Skeletal muscle tissue (tissue), 4 donors: Measurements from ENCODE around the gene FUS. TPM values are rescaled to one million over a fixed set of nuclear protein-coding genes. Genes with fewer than 3 reads are reported as not detected.

Experiments used
- H3K27ac ChIP-seq: one replicate; pipeline ENCODE4 v1.7.0; 2013; ENCODE audit warnings: mild to moderate bottlenecking, low read depth, low read length, inconsistent platforms
- H3K27me3 ChIP-seq, 3 donors: one replicate each; pipeline ENCODE4 v1.7.0; 2013; ENCODE audit warnings: low read length in 3 of 3; ENCODE audit not compliant: control insufficient read depth in 3 of 3, insufficient read depth in 3 of 3
- H3K36me3 ChIP-seq, 3 donors: one replicate each; pipeline ENCODE4 v1.7.0; 2013; ENCODE audit warnings: low read length in 3 of 3; ENCODE audit not compliant: control insufficient read depth in 3 of 3, insufficient read depth in 3 of 3
- H3K4me1 ChIP-seq, 3 donors: one replicate each; pipeline ENCODE4 v1.7.0; 2013; ENCODE audit warnings: low read length in 3 of 3, mild to moderate bottlenecking in 3 of 3; ENCODE audit not compliant: control insufficient read depth in 3 of 3, insufficient read depth in 3 of 3
- H3K4me3 ChIP-seq, 3 donors: one replicate each; pipeline ENCODE4 v1.7.0; 2013; ENCODE audit warnings: low read length in 3 of 3
- H3K9ac ChIP-seq, 3 donors: one replicate each; pipeline ENCODE4 v1.7.0; 2013; ENCODE audit warnings: low read length in 3 of 3, mild to moderate bottlenecking in 3 of 3, moderate library complexity in 2 of 3, low read depth in 1 of 3
- H3K9me3 ChIP-seq, 3 donors: one replicate each; pipeline ENCODE4 v1.7.0; 2013; ENCODE audit warnings: low read length in 3 of 3; ENCODE audit not compliant: control insufficient read depth in 3 of 3
- total RNA-seq: library from RNA; depleted of rRNA; stranded (reverse); fragments of >200 nt; gene quantifications from one replicate; pipeline ENCODE4 v1.2.3, GENCODE V29; 2014
- donor health status: Osteomylitis.

Gene FUS
- total RNA-seq, 1 donor from 2014 or later: 40.2 TPM

GRCh38 chr16:31184888-31185287 is 4.9 kb downstream of the FUS start:
- Histone ChIP-seq H3K9me3 (no peaks in the 10 kb centered on the region), H3K27me3 (no peaks in the 10 kb centered on the region), H3K4me3 (no peak overlapping the region), H3K36me3 (peaks cover 59 to 72% (median 72%) of the 10 kb centered on the region in 3 donors), H3K4me1 (peaks cover 32 to 42% (median 32%) of the 10 kb centered on the region in 3 donors), H3K27ac (no peak overlapping the region), H3K9ac (no peak overlapping the region)

- Histone ChIP-seq H3K27me3 (no peaks in the 10 kb centered on the region), H3K27ac (no peak overlapping the region), H3K4me3 (no peak overlapping the region), H3K9ac (no peak overlapping the region), H3K36me3 (peaks cover 63 to 77% (median 76%) of the 10 kb centered on the region in 3 donors), H3K9me3 (no peaks in the 10 kb centered on the region), H3K4me1 (peaks cover 32 to 42% (median 32%) of the 10 kb centered on the region in 3 donors)
Measured at GRCh38 chr16:31185339-31185738, 5.4 kb downstream of the FUS start.

GRCh38 chr16:31186176-31186575 is 6.2 kb downstream of the FUS start:
- Histone ChIP-seq H3K36me3 (peaks cover 72 to 85% (median 84%) of the 10 kb centered on the region in 3 donors), H3K27me3 (no peaks in the 10 kb centered on the region), H3K27ac (no peak overlapping the region), H3K4me1 (peaks cover 28 to 42% (median 29%) of the 10 kb centered on the region in 3 donors), H3K9me3 (no peaks in the 10 kb centered on the region), H3K9ac (no peak overlapping the region), H3K4me3 (no peak overlapping the region)

- Histone ChIP-seq H3K4me1 (peaks cover 19 to 32% (median 20%) of the 10 kb centered on the region in 3 donors), H3K9me3 (no peaks in the 10 kb centered on the region), H3K27ac (no peak overlapping the region), H3K9ac (no peak overlapping the region), H3K27me3 (no peaks in the 10 kb centered on the region), H3K36me3 (peaks cover 82 to 95% (median 94%) of the 10 kb centered on the region in 3 donors), H3K4me3 (no peak overlapping the region)
Measured at GRCh38 chr16:31186930-31187807, 7.2 kb downstream of the FUS start.

- Histone ChIP-seq H3K9ac (no peak overlapping the region), H3K4me3 (no peak overlapping the region), H3K27ac (no peak overlapping the region), H3K9me3 (no peaks in the 10 kb centered on the region), H3K4me1 (peaks cover 13 to 25% (median 13%) of the 10 kb centered on the region in 3 donors), H3K27me3 (no peaks in the 10 kb centered on the region), H3K36me3 (peaks cover 77 to 95% (median 94%) of the 10 kb centered on the region in 3 donors)
Measured at GRCh38 chr16:31187808-31188189, 7.9 kb downstream of the FUS start.

- Histone ChIP-seq H3K9me3 (no peaks in the 10 kb centered on the region), H3K36me3 (peaks cover 79 to 96% (median 93%) of the 10 kb centered on the region in 3 donors), H3K27me3 (no peaks in the 10 kb centered on the region), H3K9ac (no peak overlapping the region), H3K27ac (no peak overlapping the region), H3K4me1 (peaks cover 4 to 16% (median 4%) of the 10 kb centered on the region in 3 donors), H3K4me3 (no peak overlapping the region)
Measured at GRCh38 chr16:31188450-31189411, 8.8 kb downstream of the FUS start.

- Histone ChIP-seq H3K27me3 (no peaks in the 10 kb centered on the region), H3K27ac (no peak overlapping the region), H3K9ac (no peak overlapping the region), H3K36me3 (peaks cover 81 to 97% (median 91%) of the 10 kb centered on the region in 3 donors), H3K4me3 (no peak overlapping the region), H3K4me1 (peaks cover 0 to 11% (median 0%) of the 10 kb centered on the region in 3 donors), H3K9me3 (no peaks in the 10 kb centered on the region)
Measured at GRCh38 chr16:31189412-31189778, 9.5 kb downstream of the FUS start.

- Histone ChIP-seq H3K4me1 (peaks cover 0 to 11% (median 0%) of the 10 kb centered on the region in 3 donors), H3K9me3 (no peaks in the 10 kb centered on the region), H3K27ac (no peak overlapping the region), H3K27me3 (no peaks in the 10 kb centered on the region), H3K9ac (no peak overlapping the region), H3K4me3 (no peak overlapping the region), H3K36me3 (peaks cover 80 to 98% (median 90%) of the 10 kb centered on the region in 3 donors)
Measured at GRCh38 chr16:31190061-31190460, 10.1 kb downstream of the FUS start.

GRCh38 chr16:31190818-31191444 is 11.0 kb downstream of the FUS start:
- H3K4me1 ChIP-seq: peaks cover 0 to 11% (median 0%) of the 10 kb centered on the region in 3 donors
- H3K27me3 ChIP-seq: no peaks in the 10 kb centered on the region
- H3K9ac ChIP-seq: no peak overlapping the region
- H3K36me3 ChIP-seq: peaks cover 77 to 97% (median 89%) of the 10 kb centered on the region in 3 donors
- no peak overlapping the region for H3K4me3 ChIP-seq
- H3K27ac ChIP-seq: no peak overlapping the region
- H3K9me3 ChIP-seq: no peaks in the 10 kb centered on the region
